GM23338 (cell line): ENCODE results near the gene BCO1. TPM values are rescaled to one million over a fixed set of nuclear protein-coding genes. Genes with fewer than 3 reads are reported as not detected.

Experiments used
- ATAC-seq: fragments of 200-7000 bp; cut with Tn5 transposase; 3 replicates; pipeline ENCODE4 v1.9.1; 2020
- DNase-seq: peaks from one replicate; pipeline ENCODE4 v3.0.0-alpha.2; 2015; ENCODE audit warnings: low spot score
- H2AFZ ChIP-seq: fragments of 200-600 bp; sonication (generic); 2 replicates; pipeline ENCODE4 v1.8.0; 2016; ENCODE audit warnings: antibody characterized with exemption, mild to moderate bottlenecking, moderate library complexity
- H3F3A ChIP-seq: fragments of 200-600 bp; sonication (generic); replicated peaks from 2 replicates; pipeline ENCODE4 v1.8.0; 2017; ENCODE audit warnings: antibody characterized with exemption, mixed run types, low read depth
- H3K27ac ChIP-seq: fragments of 200-600 bp; sonication (generic); 2 replicates; pipeline ENCODE4 v1.6.1; 2016; ENCODE audit warnings: low read depth
- H3K27me3 ChIP-seq: fragments of 200-600 bp; sonication (generic); 2 replicates; pipeline ENCODE4 v1.8.0; 2016; ENCODE audit warnings: mild to moderate bottlenecking, mixed run types, moderate library complexity; ENCODE audit not compliant: insufficient read depth
- H3K36me3 ChIP-seq: fragments of 200-600 bp; sonication (generic); 2 replicates; pipeline ENCODE4 v1.8.0; 2016; ENCODE audit warnings: mild to moderate bottlenecking; ENCODE audit not compliant: insufficient read depth
- H3K4me1 ChIP-seq: fragments of 200-600 bp; sonication (generic); 2 replicates; pipeline ENCODE4 v1.8.0; 2016; ENCODE audit warnings: mild to moderate bottlenecking, moderate library complexity; ENCODE audit not compliant: insufficient read depth
- H3K4me2 ChIP-seq: fragments of 200-600 bp; sonication (generic); 2 replicates; pipeline ENCODE4 v1.7.1; 2017; ENCODE audit warnings: mixed run types
- H3K4me3 ChIP-seq: fragments of 200-600 bp; sonication (generic); 2 replicates; pipeline ENCODE4 v1.6.1; 2016; ENCODE audit warnings: mixed run types
- H3K79me2 ChIP-seq: fragments of 200-600 bp; sonication (generic); replicated peaks from 2 replicates; pipeline ENCODE4 v1.8.0; 2017; ENCODE audit warnings: mild to moderate bottlenecking; ENCODE audit not compliant: insufficient read depth
- H3K9me2 ChIP-seq: fragments of 200-600 bp; sonication (generic); 2 replicates; pipeline ENCODE4 v1.8.0; 2017; ENCODE audit not compliant: insufficient read depth
- H4K20me1 ChIP-seq: fragments of 200-600 bp; sonication (generic); replicated peaks from 2 replicates; pipeline ENCODE4 v1.8.0; 2017; ENCODE audit warnings: mild to moderate bottlenecking; ENCODE audit not compliant: insufficient read depth
- H3K27ac Mint-ChIP-seq: 2 replicates; pipeline ENCODE4 v1.8.0; 2020; ENCODE audit warnings: inconsistent platforms, mild to moderate bottlenecking, moderate library complexity, mixed read lengths
- H3K27me3 Mint-ChIP-seq: 3 replicates; pipeline ENCODE4 v1.8.0; 2022; ENCODE audit warnings: low read depth, mild to moderate bottlenecking, moderate library complexity, mixed read lengths, inconsistent platforms; ENCODE audit not compliant: insufficient read depth, poor library complexity
- H3K36me3 Mint-ChIP-seq: 3 replicates; pipeline ENCODE4 v1.8.0; 2021; ENCODE audit warnings: low read depth, mild to moderate bottlenecking, inconsistent platforms, moderate library complexity, mixed read lengths
- H3K4me1 Mint-ChIP-seq: 3 replicates; pipeline ENCODE4 v1.8.0; 2020; ENCODE audit warnings: mild to moderate bottlenecking, inconsistent platforms, mixed read lengths
- H3K4me3 Mint-ChIP-seq: 3 replicates; pipeline ENCODE4 v1.8.0; 2021; ENCODE audit warnings: moderate library complexity, mild to moderate bottlenecking, inconsistent platforms, mixed read lengths
- H3K9me3 Mint-ChIP-seq: 3 replicates; pipeline ENCODE4 v1.8.0; 2020; ENCODE audit warnings: moderate library complexity, mild to moderate bottlenecking, inconsistent platforms, mixed read lengths
- CREB1 ChIP-seq: fragments of 250-450 bp; sonication (Bioruptor Pico); IDR thresholded peaks from 2 replicates; pipeline ENCODE4 v1.5.0; 2020; ENCODE audit warnings: low read depth, mild to moderate bottlenecking, moderate library complexity
- CTCF ChIP-seq, 2 experiments: fragments of 200-600 bp in 1 of 2; sonication (generic) in 1 of 2; conservative IDR thresholded peaks; 2 replicates each; pipeline versions ENCODE4 v1.5.1 to v1.6.1; 2016 to 2017; ENCODE audit warnings: antibody characterized with exemption in 2 of 2, low read depth in 2 of 2, mild to moderate bottlenecking in 2 of 2, moderate library complexity in 1 of 2
- EZH2 ChIP-seq: fragments of 200-600 bp; sonication (generic); IDR thresholded peaks from one replicate; pipeline ENCODE4 v1.8.0; 2017; ENCODE audit warnings: antibody characterized with exemption, mild to moderate bottlenecking, low read depth; ENCODE audit not compliant: unreplicated experiment
- EZH2phosphoT487 ChIP-seq: fragments of 200-600 bp; sonication (generic); IDR thresholded peaks from one replicate; pipeline ENCODE4 v1.8.1; 2018; ENCODE audit warnings: antibody characterized with exemption; ENCODE audit not compliant: unreplicated experiment
- JUNB ChIP-seq: IDR thresholded peaks from one replicate; pipeline ENCODE4 v1.6.1; 2016; ENCODE audit warnings: antibody characterized with exemption; ENCODE audit not compliant: unreplicated experiment
- NANOG ChIP-seq: IDR thresholded peaks from 2 replicates; pipeline ENCODE4 v1.6.1; 2016; ENCODE audit warnings: antibody characterized with exemption, borderline replicate concordance
- POLR2AphosphoS5 ChIP-seq: IDR thresholded peaks from 2 replicates; pipeline ENCODE4 v1.6.1; 2016; ENCODE audit warnings: antibody characterized with exemption, low read depth
- REST ChIP-seq: IDR thresholded peaks from one replicate; pipeline ENCODE4 v1.6.1; 2018; ENCODE audit warnings: antibody characterized with exemption; ENCODE audit not compliant: unreplicated experiment
- STAT1 ChIP-seq: IDR thresholded peaks from one replicate; pipeline ENCODE4 v1.6.1; 2016; ENCODE audit warnings: antibody characterized with exemption; ENCODE audit not compliant: unreplicated experiment
- ZNF114 ChIP-seq: fragments of 250-450 bp; sonication (Bioruptor Pico); IDR thresholded peaks from 2 replicates; pipeline ENCODE4 v1.5.0; 2020; ENCODE audit warnings: mild to moderate bottlenecking, moderate library complexity
- ZNF331 ChIP-seq: fragments of 250-450 bp; sonication (Bioruptor Pico); IDR thresholded peaks from 2 replicates; pipeline ENCODE4 v1.5.0; 2020; ENCODE audit warnings: low read depth, mild to moderate bottlenecking, moderate library complexity
- ZNF462 ChIP-seq: fragments of 250-450 bp; sonication (Bioruptor Pico); IDR thresholded peaks from 2 replicates; pipeline ENCODE4 v1.5.0; 2020; ENCODE audit warnings: mild to moderate bottlenecking, moderate library complexity
- polyA plus RNA-seq: library from polyadenylated mRNA; unstranded; fragments of >200 nt; fragmentation: Nextera tagmentation; extraction: Ambion mirVana; gene quantifications from 2 replicates; pipeline ENCODE4 v1.2.1, GENCODE V29; 2016
- total RNA-seq: library from RNA; depleted of rRNA; stranded (reverse); fragments of >200 nt; shearing (Covaris generic); gene quantifications from 2 replicates; pipeline ENCODE4 v1.2.3, GENCODE V29; 2014

The BCO1 gene
- total and polyA plus RNA-seq, 2 experiments from 2014 or later = 0.28 TPM; not detected in 1

GRCh38 chr16:81319221-81319912 is 80.9 kb downstream of the BCO1 start:
- H3K27me3 Mint-ChIP-seq = peaks cover 7% of the 10 kb centered on the region
- Histone ChIP-seq H4K20me1 (peaks cover 43% of the 10 kb centered on the region), H3K4me2 (no peak overlapping the region), H3K4me1 (peaks cover 3% of the 10 kb centered on the region), H3K27ac (no peak overlapping the region), H3K79me2 (peaks cover 87% of the 10 kb centered on the region), H3F3A (no peaks in the 10 kb centered on the region), H3K27me3 (peaks cover 5% of the 10 kb centered on the region; the same call in 1 of the 2 replicates), H3K36me3 (no peaks in the 10 kb centered on the region), H2AFZ (no peak overlapping the region), H3K9me2 (no peaks in the 10 kb centered on the region), H3K4me3 (no peak overlapping the region)
- TF ChIP-seq ZNF331 (CRISPR knock-in tag) (no peak), REST (no peak), JUNB (no peak), ZNF114 (CRISPR knock-in tag) (no peak), POLR2AphosphoS5 (no peak), CREB1 (no peak), STAT1 (no peak), EZH2 (no peak), NANOG (no peak), ZNF462 (CRISPR knock-in tag) (no peak), EZH2phosphoT487 (no peak), CTCF (conservative IDR thresholded peaks at IDR 0.05; ENCODE audit: low read depth in 2 of 2) (no peak)
- no peak overlapping the region; the same call in 2 of the 3 replicates for H3K4me3 Mint-ChIP-seq
- peaks cover 29% of the 10 kb centered on the region for H3K4me1 Mint-ChIP-seq
- no peaks in the 10 kb centered on the region for H3K9me3 Mint-ChIP-seq
- ATAC-seq = no peak
- DNase-seq = no peak
- H3K27ac Mint-ChIP-seq = peak overlapping the region; percentile 42; the same call in 1 of the 2 replicates
- H3K36me3 Mint-ChIP-seq = no peaks in the 10 kb centered on the region
